PFSK-1 (cell line): ENCODE results near the gene FAM32A.

Source experiments
- POLR2AphosphoS5 ChIP-seq: IDR thresholded peaks from 2 replicates; pipeline ENCODE4 v1.6.1; 2012; ENCODE audit warnings: low read depth, mild to moderate bottlenecking, control low read depth, low read length, moderate library complexity
- SIN3A ChIP-seq: IDR thresholded peaks from 2 replicates; pipeline ENCODE4 v1.6.1; 2012; ENCODE audit warnings: mild to moderate bottlenecking, low read length, moderate library complexity, borderline replicate concordance; ENCODE audit not compliant: insufficient read depth
- TAF1 ChIP-seq: IDR thresholded peaks from 2 replicates; pipeline ENCODE4 v1.6.1; 2012; ENCODE audit warnings: low read length, control low read depth, borderline replicate concordance; ENCODE audit not compliant: insufficient read depth
- TF ChIP-seq, protein P1 (sequence below), 2 experiments: IDR thresholded peaks; 2 replicates each; pipeline versions ENCODE4 v1.6.1 to v1.8.0; 2011 to 2012; ENCODE audit warnings: low read depth in 2 of 2, low read length in 2 of 2, control low read depth in 1 of 2, inconsistent platforms in 1 of 2, mild to moderate bottlenecking in 1 of 2, moderate library complexity in 1 of 2; ENCODE audit not compliant: insufficient read depth in 1 of 2

DNA sequence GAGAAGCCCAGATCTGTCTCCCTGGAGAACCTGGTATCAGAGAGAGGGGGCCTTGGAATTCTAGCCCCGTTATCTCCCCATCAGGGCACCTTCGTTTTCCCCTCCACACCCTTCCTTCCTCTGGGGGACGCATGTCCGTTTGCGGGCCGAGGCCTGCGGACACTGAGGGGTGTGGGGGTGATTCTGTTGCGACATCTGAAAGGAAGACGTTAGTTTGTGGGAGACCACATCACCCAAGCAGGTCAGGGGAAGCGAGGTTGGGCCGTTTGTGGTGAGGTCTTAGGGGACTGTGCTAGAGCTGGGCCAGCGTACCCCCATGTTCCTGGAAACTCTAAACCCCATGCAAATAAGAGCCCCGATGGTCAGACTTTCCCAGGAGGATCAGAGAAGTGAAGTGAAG lies 45.5 kb upstream of the FAM32A start:
- TF ChIP-seq POLR2AphosphoS5 (no peak), SIN3A (no peak), TAF1 (no peak)
- TF ChIP-seq, protein P1, sequence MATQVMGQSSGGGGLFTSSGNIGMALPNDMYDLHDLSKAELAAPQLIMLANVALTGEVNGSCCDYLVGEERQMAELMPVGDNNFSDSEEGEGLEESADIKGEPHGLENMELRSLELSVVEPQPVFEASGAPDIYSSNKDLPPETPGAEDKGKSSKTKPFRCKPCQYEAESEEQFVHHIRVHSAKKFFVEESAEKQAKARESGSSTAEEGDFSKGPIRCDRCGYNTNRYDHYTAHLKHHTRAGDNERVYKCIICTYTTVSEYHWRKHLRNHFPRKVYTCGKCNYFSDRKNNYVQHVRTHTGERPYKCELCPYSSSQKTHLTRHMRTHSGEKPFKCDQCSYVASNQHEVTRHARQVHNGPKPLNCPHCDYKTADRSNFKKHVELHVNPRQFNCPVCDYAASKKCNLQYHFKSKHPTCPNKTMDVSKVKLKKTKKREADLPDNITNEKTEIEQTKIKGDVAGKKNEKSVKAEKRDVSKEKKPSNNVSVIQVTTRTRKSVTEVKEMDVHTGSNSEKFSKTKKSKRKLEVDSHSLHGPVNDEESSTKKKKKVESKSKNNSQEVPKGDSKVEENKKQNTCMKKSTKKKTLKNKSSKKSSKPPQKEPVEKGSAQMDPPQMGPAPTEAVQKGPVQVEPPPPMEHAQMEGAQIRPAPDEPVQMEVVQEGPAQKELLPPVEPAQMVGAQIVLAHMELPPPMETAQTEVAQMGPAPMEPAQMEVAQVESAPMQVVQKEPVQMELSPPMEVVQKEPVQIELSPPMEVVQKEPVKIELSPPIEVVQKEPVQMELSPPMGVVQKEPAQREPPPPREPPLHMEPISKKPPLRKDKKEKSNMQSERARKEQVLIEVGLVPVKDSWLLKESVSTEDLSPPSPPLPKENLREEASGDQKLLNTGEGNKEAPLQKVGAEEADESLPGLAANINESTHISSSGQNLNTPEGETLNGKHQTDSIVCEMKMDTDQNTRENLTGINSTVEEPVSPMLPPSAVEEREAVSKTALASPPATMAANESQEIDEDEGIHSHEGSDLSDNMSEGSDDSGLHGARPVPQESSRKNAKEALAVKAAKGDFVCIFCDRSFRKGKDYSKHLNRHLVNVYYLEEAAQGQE (IDR thresholded peaks at IDR 0.05; ENCODE audit: insufficient read depth in 1 of 2, low read depth in 2 of 2, low read length in 2 of 2) = no peak
